Activated B cell treated with CpG ODN at 0.5 μM for 24 hours (primary cell): ENCODE data around the gene AKR7A2. TPM values are rescaled to one million over a fixed set of nuclear protein-coding genes. Genes with fewer than 3 reads are reported as not detected.

Experiments
- ATAC-seq: fragments of 200-7000 bp; cut with Tn5 transposase; one replicate; pipeline ENCODE4 v1.10.0; 2021; ENCODE audit warnings: low read depth, mild to moderate bottlenecking, moderate library complexity
- CTCF ChIA-PET: fragments of 350-600 bp; sonication (Branson Sonifier 250); formaldehyde crosslinking; loops from one replicate; lab custom pipeline; 2021; ENCODE audit warnings: antibody characterized with exemption; lab: Charles Lee
- POLR2A ChIA-PET: fragments of 350-600 bp; sonication (Branson Sonifier 250); formaldehyde crosslinking; loops from one replicate; lab custom pipeline; 2021; ENCODE audit warnings: antibody characterized with exemption; lab: Charles Lee
- DNase-seq: peaks from one replicate; pipeline ENCODE4 v3.0.0; 2022
- H3K27ac Mint-ChIP-seq: one replicate; pipeline ENCODE4 v1.8.0; 2020; ENCODE audit warnings: mixed read lengths
- H3K27me3 Mint-ChIP-seq: one replicate; pipeline ENCODE4 v1.8.0; 2021; ENCODE audit warnings: mixed read lengths
- H3K36me3 Mint-ChIP-seq: one replicate; pipeline ENCODE4 v1.8.0; 2021; ENCODE audit warnings: low read depth, mixed read lengths
- H3K4me1 Mint-ChIP-seq: one replicate; pipeline ENCODE4 v1.8.0; 2021; ENCODE audit warnings: mixed read lengths
- H3K4me3 Mint-ChIP-seq: one replicate; pipeline ENCODE4 v1.8.0; 2020; ENCODE audit warnings: mild to moderate bottlenecking, mixed read lengths
- H3K9me3 Mint-ChIP-seq: one replicate; pipeline ENCODE4 v1.8.0; 2020; ENCODE audit warnings: mixed read lengths
- intact Hi-C: fragments of 100-400 bp; cut with micrococcal nuclease; formaldehyde crosslinking; loops from one replicate; pipeline ENCODE4 v1.15.1; 2024
- total RNA-seq: library from RNA; stranded (reverse); gene quantifications from 2 replicates; pipeline ENCODE4 v1.2.3, GENCODE V29; 2022
- TF ChIP-seq, protein P1 (sequence below): fragments of 200-600 bp; IDR thresholded peaks from one replicate; pipeline ENCODE4 v1.8.0; 2022; ENCODE audit warnings: antibody characterized with exemption, mild to moderate bottlenecking

AKR7A2 gene
- total RNA-seq, 1 donor from 2014 or later: 29.9 TPM

DNA sequence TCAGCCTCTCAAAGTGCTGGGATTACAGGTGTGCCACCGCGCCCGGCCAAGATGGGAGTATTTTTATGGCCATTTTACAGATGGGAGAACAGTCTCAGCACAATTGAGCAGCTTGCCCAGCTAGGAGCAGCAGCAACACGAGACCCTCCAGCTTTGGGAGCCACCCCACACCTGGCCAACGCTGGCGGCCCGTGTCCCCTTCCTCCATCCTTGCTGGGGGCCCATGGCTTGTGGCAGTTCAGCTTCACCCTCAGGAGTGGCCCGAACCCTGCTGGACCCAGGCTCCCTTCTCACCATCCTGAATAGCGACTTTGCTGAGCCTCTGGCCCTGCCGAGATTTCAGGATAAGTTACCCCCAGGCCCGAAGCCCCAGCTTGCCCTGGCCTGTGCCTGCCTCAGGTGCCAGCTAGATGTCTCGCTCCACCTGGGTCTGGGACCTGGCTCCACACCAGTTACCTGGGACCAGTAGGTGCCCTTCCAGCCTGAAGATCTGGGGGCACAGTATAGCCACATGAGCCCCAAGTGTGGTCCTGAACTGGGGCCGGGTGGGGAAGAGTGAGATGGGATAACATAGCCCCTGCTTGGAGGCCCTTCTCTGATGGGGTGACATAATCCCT lies 19.4 kb upstream of the AKR7A2 start:
- ChIA-PET CTCF (interaction anchor here (1.4 kb wide), 1 partner anchor 10 kb away, joined by 3 read pairs; no protein-coding TSS in a partner anchor), POLR2A (interaction anchor here (1.5 kb wide), 1 partner anchor 265 kb away, joined by 3 read pairs; a partner anchor contains a TSS)
- H3K27ac Mint-ChIP-seq: no peak overlapping the region
- no peaks in the 10 kb centered on the region for H3K4me1 Mint-ChIP-seq
- no peaks in the 10 kb centered on the region for H3K27me3 Mint-ChIP-seq
- intact Hi-C loops: no loop called here
- DNase-seq: no peak
- H3K9me3 Mint-ChIP-seq: no peaks in the 10 kb centered on the region
- H3K4me3 Mint-ChIP-seq: no peak overlapping the region
- TF ChIP-seq, protein P1, sequence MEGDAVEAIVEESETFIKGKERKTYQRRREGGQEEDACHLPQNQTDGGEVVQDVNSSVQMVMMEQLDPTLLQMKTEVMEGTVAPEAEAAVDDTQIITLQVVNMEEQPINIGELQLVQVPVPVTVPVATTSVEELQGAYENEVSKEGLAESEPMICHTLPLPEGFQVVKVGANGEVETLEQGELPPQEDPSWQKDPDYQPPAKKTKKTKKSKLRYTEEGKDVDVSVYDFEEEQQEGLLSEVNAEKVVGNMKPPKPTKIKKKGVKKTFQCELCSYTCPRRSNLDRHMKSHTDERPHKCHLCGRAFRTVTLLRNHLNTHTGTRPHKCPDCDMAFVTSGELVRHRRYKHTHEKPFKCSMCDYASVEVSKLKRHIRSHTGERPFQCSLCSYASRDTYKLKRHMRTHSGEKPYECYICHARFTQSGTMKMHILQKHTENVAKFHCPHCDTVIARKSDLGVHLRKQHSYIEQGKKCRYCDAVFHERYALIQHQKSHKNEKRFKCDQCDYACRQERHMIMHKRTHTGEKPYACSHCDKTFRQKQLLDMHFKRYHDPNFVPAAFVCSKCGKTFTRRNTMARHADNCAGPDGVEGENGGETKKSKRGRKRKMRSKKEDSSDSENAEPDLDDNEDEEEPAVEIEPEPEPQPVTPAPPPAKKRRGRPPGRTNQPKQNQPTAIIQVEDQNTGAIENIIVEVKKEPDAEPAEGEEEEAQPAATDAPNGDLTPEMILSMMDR: no peak
- peaks cover 19% of the 10 kb centered on the region for H3K36me3 Mint-ChIP-seq
- ATAC-seq: no peak

DNA sequence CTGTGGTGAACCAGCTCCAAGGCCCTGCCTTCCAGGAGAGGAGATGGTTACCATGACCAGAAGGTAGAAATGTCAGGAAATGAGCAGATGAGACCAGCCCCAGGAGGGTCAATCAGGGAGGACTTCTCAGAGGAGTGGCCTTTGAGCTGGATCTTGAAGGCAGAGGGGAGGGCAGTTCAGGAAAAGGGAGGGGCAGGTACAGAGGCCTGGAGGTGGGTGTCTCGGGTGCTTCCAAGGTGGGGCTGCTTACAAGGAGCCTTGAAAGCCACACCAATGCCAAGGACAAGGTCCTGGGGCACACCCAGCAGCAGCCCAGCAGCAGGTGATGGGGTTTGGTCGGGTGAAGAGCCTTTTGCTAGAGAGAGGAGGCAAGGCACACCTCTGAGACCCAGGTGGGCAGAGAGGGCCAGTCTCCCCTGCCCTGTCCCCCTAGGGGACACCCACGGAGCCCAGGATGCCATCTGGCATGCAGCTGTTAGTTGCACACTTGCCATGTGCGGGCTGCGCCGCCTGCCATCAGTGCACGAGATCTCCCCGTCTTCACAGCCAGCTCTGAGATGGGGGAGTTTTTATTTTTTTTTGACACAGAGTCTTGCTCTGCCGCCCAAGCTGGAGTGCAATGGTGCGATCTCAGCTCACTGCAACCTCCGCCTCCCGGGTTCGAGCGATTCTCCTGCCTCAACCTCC lies 18.6 kb upstream of the AKR7A2 start:
- DNase-seq (no peak), ATAC-seq (no peak)
- Mint-ChIP-seq H3K4me1 (no peaks in the 10 kb centered on the region), H3K36me3 (peaks cover 20% of the 10 kb centered on the region), H3K27me3 (no peaks in the 10 kb centered on the region), H3K9me3 (no peaks in the 10 kb centered on the region), H3K4me3 (no peak overlapping the region), H3K27ac (no peak overlapping the region)
- CTCF ChIA-PET: interaction anchor here (1.4 kb wide), 1 partner anchor 11 kb away, joined by 3 read pairs; no protein-coding TSS in a partner anchor
- TF ChIP-seq, protein P1: no peak
- POLR2A ChIA-PET: interaction anchor here (1.5 kb wide), 1 partner anchor 266 kb away, joined by 3 read pairs; a partner anchor contains a TSS
- intact Hi-C loops: no loop called here

DNA sequence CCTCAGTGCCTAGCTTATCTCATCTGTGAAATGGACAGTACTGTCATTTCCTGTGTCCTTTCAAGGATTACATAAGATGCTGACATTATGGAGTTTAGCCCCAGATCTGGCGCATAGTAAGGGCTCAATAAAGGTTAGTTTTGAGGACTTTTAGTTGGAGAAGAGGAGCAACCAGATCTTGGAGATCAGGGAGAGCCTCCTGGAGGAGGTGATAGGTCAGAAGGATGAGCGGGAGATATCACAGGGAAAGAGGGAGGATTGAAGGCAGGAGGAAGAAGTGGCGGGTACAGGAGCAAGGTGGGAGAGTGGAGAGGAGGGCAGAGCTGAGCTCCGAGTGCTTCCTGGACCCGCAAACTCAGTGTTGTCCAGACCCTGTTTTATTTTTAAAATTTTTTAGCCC lies 17.7 kb upstream of the AKR7A2 start:
- POLR2A ChIA-PET: no interaction called here
- Mint-ChIP-seq H3K27me3 (no peaks in the 10 kb centered on the region), H3K9me3 (no peaks in the 10 kb centered on the region), H3K4me3 (no peak overlapping the region), H3K36me3 (peaks cover 27% of the 10 kb centered on the region), H3K27ac (no peak overlapping the region), H3K4me1 (no peaks in the 10 kb centered on the region)
- no peak for DNase-seq
- TF ChIP-seq, protein P1: no peak
- ATAC-seq: no peak
- intact Hi-C loops: no loop called here
- CTCF ChIA-PET: no interaction called here

DNA sequence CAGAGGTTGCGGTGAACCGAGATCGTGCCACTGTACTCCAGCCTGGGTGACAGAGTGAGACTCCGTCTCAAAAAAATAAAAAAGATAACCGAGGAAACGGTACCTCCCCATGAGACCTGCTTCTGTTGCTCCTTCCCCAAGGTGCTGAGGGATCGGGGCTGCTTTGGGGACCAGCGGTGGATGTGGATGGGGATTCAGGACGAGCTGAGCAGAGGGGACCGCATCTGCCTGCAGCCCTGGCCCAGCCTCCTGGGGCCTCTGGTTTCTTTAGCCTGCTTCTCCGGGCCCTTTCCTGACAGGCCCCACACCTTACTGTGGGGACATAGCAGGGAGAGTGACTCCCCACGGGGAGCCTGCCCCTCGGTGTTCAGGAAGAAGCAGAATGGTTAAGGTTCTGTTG lies 17.2 kb upstream of the AKR7A2 start:
- H3K27me3 Mint-ChIP-seq: no peaks in the 10 kb centered on the region
- H3K4me1 Mint-ChIP-seq: no peaks in the 10 kb centered on the region
- ChIA-PET CTCF (no interaction called here), POLR2A (no interaction called here)
- no peaks in the 10 kb centered on the region for H3K9me3 Mint-ChIP-seq
- ATAC-seq (no peak), DNase-seq (no peak)
- TF ChIP-seq, protein P1: no peak
- intact Hi-C loops: no loop called here
- H3K27ac Mint-ChIP-seq: no peak overlapping the region
- H3K36me3 Mint-ChIP-seq: peaks cover 30% of the 10 kb centered on the region
- no peak overlapping the region for H3K4me3 Mint-ChIP-seq

DNA sequence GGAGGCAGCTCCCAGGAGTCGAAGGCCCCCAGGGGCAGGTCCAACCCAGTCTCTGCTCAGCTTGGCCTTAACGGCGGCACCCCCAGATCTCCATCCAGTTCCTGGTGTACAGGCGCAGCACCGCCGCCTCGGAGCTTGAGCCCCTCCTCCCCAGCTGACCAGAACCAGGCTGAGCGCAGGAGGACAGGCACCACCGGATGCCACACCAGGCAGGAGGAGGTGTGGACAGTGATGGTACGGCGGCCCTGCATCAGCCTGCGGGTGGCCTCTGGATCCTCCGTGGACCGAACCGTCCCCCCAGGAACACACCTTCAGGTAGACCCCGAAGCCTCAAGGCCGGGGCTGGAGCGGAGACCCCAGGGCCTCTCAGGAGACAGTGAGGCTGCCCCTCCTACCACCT lies 16.5 kb upstream of the AKR7A2 start:
- intact Hi-C loops: no loop called here
- DNase-seq (no peak), ATAC-seq (no peak)
- ChIA-PET CTCF (no interaction called here), POLR2A (no interaction called here)
- Mint-ChIP-seq H3K4me1 (no peaks in the 10 kb centered on the region), H3K27me3 (no peaks in the 10 kb centered on the region), H3K27ac (no peak overlapping the region), H3K4me3 (no peak overlapping the region), H3K36me3 (peaks cover 33% of the 10 kb centered on the region), H3K9me3 (no peaks in the 10 kb centered on the region)
- TF ChIP-seq, protein P1: no peak
